Calu3 (cell line): Measurements from ENCODE around the gene TMEM254. TPM values are rescaled to one million over a fixed set of nuclear protein-coding genes. Genes with fewer than 3 reads are reported as not detected.
"Not testable (repeated sequence)": the region's sequence is repeated elsewhere in the genome, so short reads cannot be mapped to it uniquely, and the experiment has no call there.

Experiments used
- BruUV-seq: library from RNA; stranded (reverse); fragments of 400-500 nt; replicated peaks from 2 replicates; lab custom pipeline; 2021; lab: Mats Ljungman, UMichigan
- CTCF ChIA-PET: fragments of 300-600 bp; sonication (Branson Sonifier 250); formaldehyde crosslinking; loops from one replicate; lab custom pipeline; 2022; ENCODE audit warnings: antibody characterized with exemption; lab: Charles Lee
- DNase-seq: peaks from one replicate; pipeline ENCODE4 v3.0.0; 2022
- H3K27ac Mint-ChIP-seq: one replicate; pipeline ENCODE4 v1.8.0; 2022; ENCODE audit warnings: mixed read lengths; ENCODE audit not compliant: unreplicated experiment
- H3K27me3 Mint-ChIP-seq: one replicate; pipeline ENCODE4 v1.8.0; 2022; ENCODE audit warnings: mixed read lengths; ENCODE audit not compliant: unreplicated experiment
- H3K36me3 Mint-ChIP-seq: one replicate; pipeline ENCODE4 v1.8.0; 2022; ENCODE audit warnings: mild to moderate bottlenecking, moderate library complexity, mixed read lengths; ENCODE audit not compliant: insufficient read depth, unreplicated experiment
- H3K4me1 Mint-ChIP-seq: one replicate; pipeline ENCODE4 v1.8.0; 2022; ENCODE audit warnings: mild to moderate bottlenecking, low read depth, mixed read lengths; ENCODE audit not compliant: unreplicated experiment
- H3K4me3 Mint-ChIP-seq: one replicate; pipeline ENCODE4 v1.8.0; 2022; ENCODE audit warnings: mild to moderate bottlenecking, low read depth, moderate library complexity, mixed read lengths; ENCODE audit not compliant: unreplicated experiment
- H3K9me3 Mint-ChIP-seq: one replicate; pipeline ENCODE4 v1.8.0; 2022; ENCODE audit warnings: low read depth, mixed read lengths; ENCODE audit not compliant: unreplicated experiment
- intact Hi-C: fragments of 100-400 bp; cut with micrococcal nuclease; formaldehyde crosslinking; loops from one replicate; pipeline ENCODE4 v1.10.0; 2022; ENCODE audit not compliant: unreplicated experiment
- total RNA-seq: library from RNA; stranded (reverse); gene quantifications from 2 replicates; pipeline ENCODE4 v1.2.3, GENCODE V29; 2022
- TF ChIP-seq, protein P1 (sequence below): fragments of 200-600 bp; IDR thresholded peaks from one replicate; pipeline ENCODE4 v1.8.0; 2022; ENCODE audit warnings: antibody characterized with exemption; ENCODE audit not compliant: unreplicated experiment

TMEM254 gene
- total RNA-seq, 1 experiment from 2014 or later: 26.5 TPM

DNA sequence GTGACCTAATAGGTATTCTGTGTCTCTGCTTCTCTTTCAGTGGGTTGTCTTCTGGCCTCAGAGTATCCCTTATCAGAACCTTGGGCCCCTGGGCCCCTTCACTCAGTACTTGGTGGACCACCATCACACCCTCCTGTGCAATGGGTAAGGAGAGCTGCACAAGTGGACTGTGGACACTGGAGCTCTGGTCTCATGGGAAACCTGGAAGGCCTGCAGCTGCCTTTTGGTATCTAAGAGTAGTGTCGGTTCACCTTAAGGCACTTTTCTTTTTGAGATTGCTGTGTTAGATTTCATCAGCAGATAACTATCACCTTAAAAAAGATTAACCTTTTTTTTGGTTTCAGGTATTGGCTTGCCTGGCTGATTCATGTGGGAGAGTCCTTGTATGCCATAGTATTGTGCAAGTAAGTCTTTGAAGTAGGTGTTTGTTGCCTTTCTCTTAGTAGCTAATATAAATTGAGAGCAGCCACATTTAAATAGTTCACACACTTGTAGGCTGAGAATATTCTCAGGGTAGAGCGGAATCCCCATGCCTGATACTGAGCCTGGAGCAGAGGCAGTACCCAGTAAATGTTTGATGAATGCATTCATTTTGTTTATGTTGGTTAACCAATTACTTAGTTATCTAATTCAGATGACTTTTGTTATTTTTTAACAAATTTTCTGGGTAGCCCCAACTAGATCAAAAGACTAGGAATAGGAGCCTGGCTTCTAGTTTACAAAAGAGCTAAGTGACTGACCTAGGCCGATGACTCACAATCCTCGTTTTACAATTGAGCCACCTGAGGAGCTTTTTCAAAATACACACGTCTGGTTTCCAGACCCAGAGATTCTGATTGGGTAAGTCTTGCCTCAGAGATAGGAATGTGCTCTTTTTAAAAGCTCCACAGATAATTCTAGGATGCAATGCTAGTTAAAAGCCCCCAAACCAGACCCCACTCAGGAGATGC is 3.6 kb downstream of the TMEM254 start:
- no peak overlapping the region for H3K4me3 Mint-ChIP-seq

DNA sequence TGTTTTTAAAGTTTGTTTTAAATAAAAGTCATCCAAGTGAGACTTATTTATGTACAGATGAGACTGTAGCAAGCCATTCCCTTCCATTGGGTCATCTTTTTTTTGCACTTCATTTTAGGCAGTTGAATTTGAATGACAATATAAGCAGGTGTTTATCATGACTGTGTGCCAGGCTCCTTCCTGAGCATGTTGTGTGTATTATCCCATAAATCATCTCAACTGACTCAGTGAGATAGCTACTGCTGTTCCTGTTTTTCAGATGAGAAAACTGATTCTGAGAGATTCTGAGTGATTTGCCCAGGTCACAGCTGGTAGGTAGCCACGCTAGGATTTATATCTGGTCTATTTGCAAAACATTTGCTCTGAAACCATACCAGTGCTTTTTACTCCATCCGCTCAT is 11.7 kb downstream of the TMEM254 start:
- H3K27ac Mint-ChIP-seq: no peak overlapping the region
- H3K27me3 Mint-ChIP-seq: no peaks in the 10 kb centered on the region
- H3K4me1 Mint-ChIP-seq: no peaks in the 10 kb centered on the region
- TF ChIP-seq, protein P1, sequence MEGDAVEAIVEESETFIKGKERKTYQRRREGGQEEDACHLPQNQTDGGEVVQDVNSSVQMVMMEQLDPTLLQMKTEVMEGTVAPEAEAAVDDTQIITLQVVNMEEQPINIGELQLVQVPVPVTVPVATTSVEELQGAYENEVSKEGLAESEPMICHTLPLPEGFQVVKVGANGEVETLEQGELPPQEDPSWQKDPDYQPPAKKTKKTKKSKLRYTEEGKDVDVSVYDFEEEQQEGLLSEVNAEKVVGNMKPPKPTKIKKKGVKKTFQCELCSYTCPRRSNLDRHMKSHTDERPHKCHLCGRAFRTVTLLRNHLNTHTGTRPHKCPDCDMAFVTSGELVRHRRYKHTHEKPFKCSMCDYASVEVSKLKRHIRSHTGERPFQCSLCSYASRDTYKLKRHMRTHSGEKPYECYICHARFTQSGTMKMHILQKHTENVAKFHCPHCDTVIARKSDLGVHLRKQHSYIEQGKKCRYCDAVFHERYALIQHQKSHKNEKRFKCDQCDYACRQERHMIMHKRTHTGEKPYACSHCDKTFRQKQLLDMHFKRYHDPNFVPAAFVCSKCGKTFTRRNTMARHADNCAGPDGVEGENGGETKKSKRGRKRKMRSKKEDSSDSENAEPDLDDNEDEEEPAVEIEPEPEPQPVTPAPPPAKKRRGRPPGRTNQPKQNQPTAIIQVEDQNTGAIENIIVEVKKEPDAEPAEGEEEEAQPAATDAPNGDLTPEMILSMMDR: no peak
- H3K4me3 Mint-ChIP-seq: no peak overlapping the region
- no peak for DNase-seq
- H3K9me3 Mint-ChIP-seq: no peaks in the 10 kb centered on the region
- H3K36me3 Mint-ChIP-seq: no peaks in the 10 kb centered on the region
- no TSS peak for BruUV-seq
- CTCF ChIA-PET: no interaction called here
- intact Hi-C loops: no loop called here

More for the DNA sequence above, 3.6 kb downstream of the TMEM254 start:
- no TSS peak for BruUV-seq
- peaks cover 23% of the 10 kb centered on the region for H3K4me1 Mint-ChIP-seq
- intact Hi-C loops: no loop called here
- DNase-seq: no peak
- no peak overlapping the region for H3K27ac Mint-ChIP-seq
- peaks cover 20% of the 10 kb centered on the region for H3K36me3 Mint-ChIP-seq
- CTCF ChIA-PET: interaction anchor here (0.5 to 1.9 kb wide), 3 partner anchors 11 to 260 kb away, joined by 3 to 4 read pairs (median 3); no protein-coding TSS in a partner anchor
- no peaks in the 10 kb centered on the region for H3K9me3 Mint-ChIP-seq
- TF ChIP-seq, protein P1: no peak
- H3K27me3 Mint-ChIP-seq: no peaks in the 10 kb centered on the region

DNA sequence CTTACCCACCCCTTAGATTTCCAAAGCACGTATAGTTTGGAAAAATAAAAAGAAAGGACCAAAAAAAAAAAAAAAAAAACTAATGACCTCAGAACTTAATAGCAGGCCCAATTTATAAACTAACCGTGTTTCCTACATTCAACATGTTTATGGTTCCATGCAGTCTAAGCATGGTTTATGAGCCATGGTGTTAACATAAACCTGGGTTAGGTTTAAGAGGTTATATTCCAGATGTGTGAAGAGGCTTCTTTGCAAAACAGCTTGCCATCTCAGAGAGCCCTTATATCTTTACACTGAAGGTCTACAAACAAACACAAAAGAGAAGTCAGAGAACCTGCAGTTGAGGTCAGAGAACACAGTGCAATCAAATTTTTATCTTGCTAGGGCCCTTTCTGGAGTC is 15.8 kb downstream of the TMEM254 start:
- H3K4me1 Mint-ChIP-seq: no peaks in the 10 kb centered on the region
- CTCF ChIA-PET: interaction anchor here (0.7 kb wide), 1 partner anchor 47 kb away, joined by 7 read pairs; no protein-coding TSS in a partner anchor
- BruUV-seq: no TSS peak
- TF ChIP-seq, protein P1: no peak
- H3K9me3 Mint-ChIP-seq: no peaks in the 10 kb centered on the region
- H3K36me3 Mint-ChIP-seq: no peaks in the 10 kb centered on the region
- intact Hi-C loops: no loop called here
- H3K4me3 Mint-ChIP-seq: no peak overlapping the region
- DNase-seq: no peak
- H3K27ac Mint-ChIP-seq: no peak overlapping the region
- peaks cover 35% of the 10 kb centered on the region for H3K27me3 Mint-ChIP-seq

DNA sequence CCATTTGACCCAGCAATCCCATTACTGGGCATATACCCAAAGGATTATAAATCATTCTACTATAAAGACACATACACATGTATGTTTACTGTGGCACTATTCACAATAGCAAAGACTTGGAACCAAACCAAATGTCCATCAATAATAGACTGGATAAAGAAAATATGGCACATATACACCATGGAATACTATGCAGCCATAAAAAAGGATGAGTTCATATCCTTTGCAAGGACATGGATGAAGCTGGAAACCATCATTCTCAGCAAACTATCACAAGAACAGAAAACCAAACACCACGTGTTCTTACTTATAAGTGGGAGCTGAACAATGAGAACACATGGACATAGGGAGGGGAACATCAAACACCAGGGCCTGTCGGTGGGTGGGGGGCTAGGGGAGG is 19.8 kb downstream of the TMEM254 start:
- H3K9me3 Mint-ChIP-seq, DNase-seq, BruUV-seq, H3K27ac Mint-ChIP-seq, intact Hi-C loops, H3K36me3 Mint-ChIP-seq, H3K4me3 Mint-ChIP-seq, CTCF ChIA-PET, H3K4me1 Mint-ChIP-seq: not testable (repeated sequence)
- H3K27me3 Mint-ChIP-seq: peaks cover 41% of the 10 kb centered on the region

DNA sequence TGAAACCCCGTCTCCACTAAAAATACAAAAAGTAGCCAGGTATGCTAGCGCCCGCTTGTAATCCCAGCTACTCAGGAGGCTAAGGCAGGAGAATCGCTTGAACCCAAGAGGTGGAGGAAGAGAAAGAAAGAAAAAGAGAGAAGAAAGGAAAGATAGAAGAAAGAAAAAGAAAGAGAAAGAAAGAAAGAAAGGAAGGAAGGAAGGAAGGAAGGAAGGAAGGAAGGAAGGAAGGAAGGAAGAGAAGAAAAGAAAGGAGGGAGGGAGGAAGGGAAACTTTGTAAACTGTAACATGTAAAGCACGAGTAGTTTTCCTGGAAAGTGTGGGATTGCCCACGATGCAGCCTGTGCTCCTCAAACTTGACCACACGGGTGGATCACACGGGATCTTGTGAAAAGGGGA is 20.8 kb downstream of the TMEM254 start:
- intact Hi-C loops, H3K27ac Mint-ChIP-seq, H3K4me1 Mint-ChIP-seq, DNase-seq, H3K9me3 Mint-ChIP-seq, BruUV-seq, H3K36me3 Mint-ChIP-seq, H3K4me3 Mint-ChIP-seq: not testable (repeated sequence)
- H3K27me3 Mint-ChIP-seq: peaks cover 41% of the 10 kb centered on the region
- CTCF ChIA-PET: interaction anchor here (0.7 kb wide), 1 partner anchor 301 kb away, joined by 7 read pairs; no protein-coding TSS in a partner anchor
